Neuronal stem cell (in vitro differentiated cells): ENCODE data around the gene SRSF11.

Source experiments
- DNase-seq: peaks from one replicate; pipeline ENCODE4 v3.0.0-alpha.2; 2013; ENCODE audit warnings: low spot score
- H2AFZ ChIP-seq: one replicate; pipeline ENCODE4 v1.6.1; 2013; ENCODE audit warnings: mild to moderate bottlenecking, low read length, inconsistent platforms
- H2AK5ac ChIP-seq: 2 replicates; pipeline ENCODE4 v1.6.1; 2013; ENCODE audit warnings: low read depth, mild to moderate bottlenecking, inconsistent platforms, low read length, moderate library complexity, mixed read lengths
- H2BK120ac ChIP-seq: 2 replicates; pipeline ENCODE4 v1.6.1; 2013; ENCODE audit warnings: low read depth, mild to moderate bottlenecking, inconsistent platforms, low read length, moderate library complexity, mixed read lengths
- H2BK12ac ChIP-seq: one replicate; pipeline ENCODE4 v1.6.1; 2013; ENCODE audit warnings: low read length, inconsistent platforms
- H2BK15ac ChIP-seq: 2 replicates; pipeline ENCODE4 v1.6.1; 2013; ENCODE audit warnings: mild to moderate bottlenecking, low read length, inconsistent platforms, mixed read lengths
- H2BK5ac ChIP-seq: one replicate; pipeline ENCODE4 v1.6.1; 2013; ENCODE audit warnings: inconsistent platforms, mild to moderate bottlenecking, low read length, moderate library complexity
- H3K14ac ChIP-seq: one replicate; pipeline ENCODE4 v1.6.1; 2013; ENCODE audit warnings: low read length, inconsistent platforms
- H3K18ac ChIP-seq: 2 replicates; pipeline ENCODE4 v1.6.1; 2013; ENCODE audit warnings: low read length, inconsistent platforms
- H3K23ac ChIP-seq: 2 replicates; pipeline ENCODE4 v1.6.1; 2013; ENCODE audit warnings: low read depth, mild to moderate bottlenecking, mixed read lengths, low read length, inconsistent platforms; ENCODE audit not compliant: poor library complexity
- H3K27ac ChIP-seq: replicated peaks from 3 replicates; pipeline ENCODE4 v1.5.1; 2013; ENCODE audit warnings: low read length, inconsistent platforms
- H3K27me3 ChIP-seq, 3 experiments: 2 replicates each; pipeline ENCODE4 v1.6.1; 2013; ENCODE audit warnings: low read length in 3 of 3, mild to moderate bottlenecking in 2 of 3, inconsistent platforms in 1 of 3, low read depth in 1 of 3, mixed read lengths in 1 of 3, moderate library complexity in 1 of 3; ENCODE audit not compliant: control insufficient read depth in 3 of 3, insufficient read depth in 3 of 3
- H3K36me3 ChIP-seq, 2 donors: replicated peaks in 1 of 2; 2 replicates each; pipeline ENCODE4 v1.6.1; 2013; ENCODE audit warnings: low read length in 2 of 2; ENCODE audit not compliant: control insufficient read depth in 2 of 2, insufficient read depth in 2 of 2
- H3K4ac ChIP-seq: 2 replicates; pipeline ENCODE4 v1.6.1; 2013; ENCODE audit warnings: inconsistent platforms, mild to moderate bottlenecking, low read length, moderate library complexity
- H3K4me1 ChIP-seq, 2 donors: 1 replicate in 1 of 2; 2 replicates in 1 of 2; pipeline ENCODE4 v1.6.1; 2013; ENCODE audit warnings: low read length in 2 of 2, low read depth in 1 of 2; ENCODE audit not compliant: control insufficient read depth in 2 of 2, insufficient read depth in 1 of 2
- H3K4me2 ChIP-seq: one replicate; pipeline ENCODE4 v1.6.1; 2013; ENCODE audit warnings: mild to moderate bottlenecking, low read length, inconsistent platforms; ENCODE audit not compliant: insufficient read depth, poor library complexity, severe bottlenecking
- H3K4me3 ChIP-seq, 2 donors: 2 replicates each; pipeline ENCODE4 v1.5.1; 2013; ENCODE audit warnings: low read length in 2 of 2, mild to moderate bottlenecking in 2 of 2, inconsistent platforms in 1 of 2, moderate library complexity in 1 of 2
- H3K79me1 ChIP-seq: one replicate; pipeline ENCODE4 v1.6.1; 2013; ENCODE audit warnings: low read depth, mild to moderate bottlenecking, inconsistent platforms, low read length, moderate library complexity
- H3K9ac ChIP-seq: one replicate; pipeline ENCODE4 v1.6.1; 2013; ENCODE audit warnings: mild to moderate bottlenecking, low read depth, low read length, inconsistent platforms; ENCODE audit not compliant: poor library complexity
- H3K9me3 ChIP-seq, 2 donors: replicated peaks in 1 of 2; 2 replicates each; pipeline versions ENCODE3 to v1.6.1; 2013; ENCODE audit warnings: low read length in 2 of 2, mild to moderate bottlenecking in 2 of 2, inconsistent platforms in 1 of 2, low read depth in 1 of 2, mixed read lengths in 1 of 2, moderate library complexity in 1 of 2; ENCODE audit not compliant: control insufficient read depth in 2 of 2, insufficient read depth in 1 of 2
- H4K8ac ChIP-seq: one replicate; pipeline ENCODE4 v1.6.1; 2013; ENCODE audit warnings: low read depth, mild to moderate bottlenecking, inconsistent platforms, low read length, moderate library complexity
- H4K91ac ChIP-seq: one replicate; pipeline ENCODE4 v1.6.1; 2013; ENCODE audit warnings: low read length, low read depth, mild to moderate bottlenecking, inconsistent platforms; ENCODE audit not compliant: poor library complexity
- WGBS, 2 donors: extraction: QIAGEN DNeasy Blood & Tissue Kit; methylation state at CpG; one replicate each; pipeline ENCODE4 v1.1.7; 2013; ENCODE audit warnings: missing lambda C conversion rate in 2 of 2, mixed read lengths in 1 of 2; ENCODE audit not compliant: insufficient read length in 2 of 2, insufficient replicate concordance in 1 of 2; ENCODE audit errors: extremely low coverage in 2 of 2; 5-methylcytosine and 5-hydroxymethylcytosine counted together

SRSF11 gene

DNA sequence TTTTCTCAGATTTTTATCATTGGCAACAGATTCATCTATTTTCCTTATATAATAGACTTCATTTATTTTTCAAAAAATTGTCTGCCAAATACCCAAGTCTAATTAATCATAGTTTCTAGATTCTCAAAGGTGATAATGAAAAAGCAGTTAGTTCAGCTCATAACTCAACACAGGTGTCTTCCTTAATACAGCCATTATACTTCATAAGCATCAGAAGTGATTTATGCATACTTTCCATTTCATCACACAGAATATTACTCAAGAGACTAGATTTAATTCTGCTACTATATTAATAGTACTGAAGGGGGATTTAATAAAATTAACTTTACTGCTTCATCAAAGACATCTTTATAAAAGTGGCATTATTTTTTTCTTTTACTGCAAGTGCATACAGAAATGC, 18.8 kb downstream of the SRSF11 start:
- Histone ChIP-seq H2BK5ac (no peak overlapping the region), H3K79me1 (peaks cover 2% of the 10 kb centered on the region), H3K4me3 (no peak overlapping the region), H3K36me3 (peaks cover 24 to 100% of the 10 kb centered on the region in 2 donors), H2AFZ (no peak overlapping the region), H2BK120ac (no peak overlapping the region), H3K27me3 (no peaks in the 10 kb centered on the region), H4K8ac (no peak overlapping the region), H3K23ac (no peak overlapping the region), H3K9me3 (no peaks in the 10 kb centered on the region), H2AK5ac (no peak overlapping the region), H3K18ac (no peak overlapping the region), H3K4me1 (no peaks in the 10 kb centered on the region), H3K4me2 (no peak overlapping the region), H3K14ac (no peak overlapping the region), H2BK15ac (no peak overlapping the region), H3K4ac (no peak overlapping the region), H3K9ac (no peak overlapping the region), H3K27ac (no peak overlapping the region), H2BK12ac (no peak overlapping the region), H4K91ac (no peak overlapping the region)
- DNase-seq: no peak

DNA sequence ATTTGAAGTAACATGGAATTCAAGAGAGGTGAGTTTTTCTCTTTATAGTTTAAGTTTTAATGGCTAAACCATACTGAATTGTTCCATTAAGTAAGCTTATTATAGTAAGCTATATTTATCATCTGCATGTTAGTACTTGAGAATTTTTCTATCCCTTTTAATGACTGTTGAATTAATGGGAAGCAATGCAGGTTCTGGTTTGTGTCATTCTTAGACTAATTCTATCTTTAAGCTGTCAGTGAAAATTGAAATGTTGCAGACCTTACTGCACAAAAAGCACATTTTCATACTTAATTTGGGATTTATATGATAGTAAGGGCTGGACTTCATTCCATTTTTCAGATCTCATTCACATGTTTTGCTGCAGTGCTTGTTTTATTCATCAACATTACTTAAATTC, 25.9 kb downstream of the SRSF11 start:
- H3K14ac ChIP-seq: no peak overlapping the region
- H3K36me3 ChIP-seq: peaks cover 17 to 100% of the 10 kb centered on the region in 2 donors
- H3K4me2 ChIP-seq: no peak overlapping the region
- no peaks in the 10 kb centered on the region for H3K4me1 ChIP-seq
- no peak overlapping the region for H2BK15ac ChIP-seq
- DNase-seq: no peak
- no peak overlapping the region for H3K9ac ChIP-seq
- H2BK5ac ChIP-seq: no peak overlapping the region
- no peaks in the 10 kb centered on the region for H3K27me3 ChIP-seq
- H2BK120ac ChIP-seq: no peak overlapping the region
- H3K18ac ChIP-seq: no peak overlapping the region
- no peak overlapping the region for H2AK5ac ChIP-seq
- no peak overlapping the region for H4K8ac ChIP-seq
- H2AFZ ChIP-seq: no peak overlapping the region
- H3K9me3 ChIP-seq: no peaks in the 10 kb centered on the region
- no peak overlapping the region for H4K91ac ChIP-seq
- H3K23ac ChIP-seq: no peak overlapping the region
- H3K27ac ChIP-seq: no peak overlapping the region
- H3K4me3 ChIP-seq: no peak overlapping the region
- H3K79me1 ChIP-seq: no peaks in the 10 kb centered on the region
- no peak overlapping the region for H2BK12ac ChIP-seq
- no peak overlapping the region for H3K4ac ChIP-seq

DNA sequence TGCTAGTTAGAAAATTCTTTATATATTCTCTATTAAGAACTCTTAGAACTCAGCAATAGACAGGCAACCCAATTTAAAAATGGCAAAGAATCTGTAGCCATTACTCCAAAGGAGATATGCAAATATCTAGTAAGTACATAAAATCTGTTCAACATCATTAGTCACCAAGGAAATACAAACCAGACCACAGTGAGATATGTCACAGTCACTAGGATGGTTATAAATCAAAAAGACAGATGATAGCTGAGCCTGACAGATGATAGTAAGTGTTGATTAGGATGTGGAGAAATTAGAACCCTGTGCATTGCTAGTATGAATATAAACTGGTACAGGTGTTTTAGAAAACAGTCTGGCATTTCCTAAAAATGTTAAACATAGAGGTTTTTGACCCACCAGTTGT, 26.6 kb downstream of the SRSF11 start:
- Histone ChIP-seq H3K36me3 (peaks cover 15 to 100% of the 10 kb centered on the region in 2 donors), H3K4me3 (no peak overlapping the region), H4K8ac (no peak overlapping the region), H2BK5ac (no peak overlapping the region), H3K79me1 (no peaks in the 10 kb centered on the region), H3K9me3 (no peaks in the 10 kb centered on the region), H3K4me1 (no peaks in the 10 kb centered on the region), H3K27me3 (no peaks in the 10 kb centered on the region), H3K14ac (no peak overlapping the region), H2BK12ac (no peak overlapping the region), H3K4ac (no peak overlapping the region), H3K4me2 (no peak overlapping the region), H2BK15ac (no peak overlapping the region), H3K23ac (no peak overlapping the region), H3K27ac (no peak overlapping the region), H2AK5ac (no peak overlapping the region), H3K9ac (no peak overlapping the region), H2BK120ac (no peak overlapping the region), H2AFZ (no peak overlapping the region), H4K91ac (no peak overlapping the region), H3K18ac (no peak overlapping the region)
- DNase-seq: no peak

DNA sequence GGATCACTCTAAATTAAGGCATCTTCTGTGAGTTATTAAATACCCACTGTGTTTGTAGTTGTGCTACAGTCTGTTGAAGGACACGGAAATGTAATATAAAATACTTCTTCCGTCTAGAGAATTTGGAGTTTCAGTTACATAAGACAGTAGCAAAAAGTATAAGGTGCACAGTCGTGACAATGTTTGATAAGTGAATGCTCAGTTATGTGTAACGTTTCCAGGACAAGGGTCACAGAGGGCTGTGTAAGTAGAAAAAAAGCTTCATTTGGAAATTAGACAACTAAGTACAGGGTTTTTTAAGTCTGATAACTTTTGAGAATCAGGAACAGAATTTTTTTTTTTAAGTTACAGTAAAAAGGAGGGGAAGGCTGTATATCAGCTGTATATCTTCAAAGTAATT, 27.5 kb downstream of the SRSF11 start:
- Histone ChIP-seq H2BK120ac (no peak overlapping the region), H3K14ac (no peak overlapping the region), H4K91ac (no peak overlapping the region), H2AFZ (no peak overlapping the region), H3K4ac (no peak overlapping the region), H3K4me3 (no peak overlapping the region), H2BK5ac (no peak overlapping the region), H3K9me3 (no peaks in the 10 kb centered on the region), H4K8ac (no peak overlapping the region), H2AK5ac (no peak overlapping the region), H3K27ac (no peak overlapping the region), H3K36me3 (peaks cover 11 to 100% of the 10 kb centered on the region in 2 donors), H3K4me2 (no peak overlapping the region), H3K23ac (no peak overlapping the region), H2BK12ac (no peak overlapping the region), H2BK15ac (no peak overlapping the region), H3K79me1 (no peaks in the 10 kb centered on the region), H3K27me3 (no peaks in the 10 kb centered on the region), H3K18ac (no peak overlapping the region), H3K4me1 (no peaks in the 10 kb centered on the region), H3K9ac (no peak overlapping the region)
- no peak for DNase-seq
- no CpG with 5 or more reads among the region's 4 CpGs for WGBS, 2 donors
